Neural crest cell (in vitro differentiated cells): Measurements from ENCODE around the gene INO80E. TPM values are rescaled to one million over a fixed set of nuclear protein-coding genes. Genes with fewer than 3 reads are reported as not detected.

ENCODE experiments used
- DNase-seq: peaks from one replicate; pipeline ENCODE4 v3.0.0; 2021; ENCODE audit warnings: low read depth, mixed read lengths, low spot score
- H3K27ac Mint-ChIP-seq: one replicate; pipeline ENCODE4 v1.8.0; 2021; ENCODE audit warnings: mild to moderate bottlenecking, mixed read lengths; ENCODE audit not compliant: unreplicated experiment
- H3K27me3 Mint-ChIP-seq: 2 replicates; pipeline ENCODE4 v1.8.0; 2021; ENCODE audit warnings: low read depth, mild to moderate bottlenecking, mixed read lengths
- H3K36me3 Mint-ChIP-seq: 2 replicates; pipeline ENCODE4 v1.8.0; 2021; ENCODE audit warnings: low read depth, mild to moderate bottlenecking, mixed read lengths
- H3K4me1 Mint-ChIP-seq: 2 replicates; pipeline ENCODE4 v1.8.0; 2021; ENCODE audit warnings: mixed read lengths
- H3K4me3 Mint-ChIP-seq: one replicate; pipeline ENCODE4 v1.8.0; 2021; ENCODE audit warnings: mild to moderate bottlenecking, mixed read lengths
- H3K9me3 Mint-ChIP-seq: 2 replicates; pipeline ENCODE4 v1.8.0; 2021; ENCODE audit warnings: mixed read lengths
- total RNA-seq: library from RNA; stranded (reverse); gene quantifications from 2 replicates; pipeline ENCODE4 v1.2.1, GENCODE V29; 2021
- TF ChIP-seq, protein P1 (sequence below): fragments of 200-600 bp; sonication (generic); conservative IDR thresholded peaks from 2 replicates; pipeline ENCODE4 v1.5.0; 2021; ENCODE audit warnings: antibody characterized with exemption, mild to moderate bottlenecking

The INO80E gene
- total RNA-seq, 1 donor from 2014 or later, result 88.6 TPM

DNA sequence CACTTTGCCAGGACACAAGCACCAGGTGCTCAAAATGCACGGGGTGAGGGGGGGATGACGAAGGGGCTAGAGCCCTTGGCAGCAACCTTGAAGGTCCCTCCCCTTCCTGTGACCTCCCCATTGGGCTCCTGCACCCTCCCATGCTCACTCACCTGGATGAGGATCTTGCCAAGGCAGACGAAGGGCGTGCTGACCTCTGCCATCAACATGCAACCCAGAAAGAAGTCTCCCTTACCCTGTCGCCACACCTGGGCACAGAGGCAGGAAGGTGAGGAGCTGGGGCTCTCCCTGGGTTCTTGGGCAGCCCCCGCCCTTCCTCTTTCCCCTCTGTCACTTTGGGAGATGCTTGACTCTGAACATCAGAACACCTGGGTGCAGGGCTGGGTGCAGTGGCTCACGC lies 29.5 kb downstream of the INO80E start:
- TF ChIP-seq, protein P1, sequence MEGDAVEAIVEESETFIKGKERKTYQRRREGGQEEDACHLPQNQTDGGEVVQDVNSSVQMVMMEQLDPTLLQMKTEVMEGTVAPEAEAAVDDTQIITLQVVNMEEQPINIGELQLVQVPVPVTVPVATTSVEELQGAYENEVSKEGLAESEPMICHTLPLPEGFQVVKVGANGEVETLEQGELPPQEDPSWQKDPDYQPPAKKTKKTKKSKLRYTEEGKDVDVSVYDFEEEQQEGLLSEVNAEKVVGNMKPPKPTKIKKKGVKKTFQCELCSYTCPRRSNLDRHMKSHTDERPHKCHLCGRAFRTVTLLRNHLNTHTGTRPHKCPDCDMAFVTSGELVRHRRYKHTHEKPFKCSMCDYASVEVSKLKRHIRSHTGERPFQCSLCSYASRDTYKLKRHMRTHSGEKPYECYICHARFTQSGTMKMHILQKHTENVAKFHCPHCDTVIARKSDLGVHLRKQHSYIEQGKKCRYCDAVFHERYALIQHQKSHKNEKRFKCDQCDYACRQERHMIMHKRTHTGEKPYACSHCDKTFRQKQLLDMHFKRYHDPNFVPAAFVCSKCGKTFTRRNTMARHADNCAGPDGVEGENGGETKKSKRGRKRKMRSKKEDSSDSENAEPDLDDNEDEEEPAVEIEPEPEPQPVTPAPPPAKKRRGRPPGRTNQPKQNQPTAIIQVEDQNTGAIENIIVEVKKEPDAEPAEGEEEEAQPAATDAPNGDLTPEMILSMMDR, result no peak
- Mint-ChIP-seq H3K27ac (peak overlapping the region; percentile 50), H3K27me3 (peaks cover 31% of the 10 kb centered on the region), H3K9me3 (no peaks in the 10 kb centered on the region), H3K4me3 (no peak overlapping the region), H3K4me1 (peaks cover 15% of the 10 kb centered on the region), H3K36me3 (no peaks in the 10 kb centered on the region)
- no peak for DNase-seq

DNA sequence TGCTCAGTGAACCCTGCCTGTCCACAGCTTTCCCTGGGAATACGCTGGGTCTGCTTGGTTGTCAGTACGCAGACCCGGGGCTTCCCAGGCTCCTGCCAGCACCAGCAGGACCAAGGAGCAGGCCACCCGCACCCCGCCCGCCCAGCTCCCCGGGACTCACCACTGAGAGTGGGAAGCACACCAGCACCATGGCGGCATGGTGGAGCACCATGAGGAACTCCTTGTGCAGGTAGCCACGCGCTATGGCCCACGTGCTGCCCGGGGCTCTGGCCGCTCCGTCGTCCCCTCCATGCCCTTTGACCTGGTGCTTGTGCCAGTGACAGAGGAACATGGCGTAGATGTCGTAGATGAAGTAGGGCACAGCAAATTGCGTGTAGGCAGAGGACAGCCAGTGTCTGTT lies 30.4 kb downstream of the INO80E start:
- no peak for DNase-seq
- Mint-ChIP-seq H3K27me3 (peaks cover 33% of the 10 kb centered on the region), H3K9me3 (no peaks in the 10 kb centered on the region), H3K36me3 (no peaks in the 10 kb centered on the region), H3K4me1 (peaks cover 11% of the 10 kb centered on the region), H3K27ac (no peak overlapping the region), H3K4me3 (no peak overlapping the region)
- TF ChIP-seq, protein P1, result no peak

DNA sequence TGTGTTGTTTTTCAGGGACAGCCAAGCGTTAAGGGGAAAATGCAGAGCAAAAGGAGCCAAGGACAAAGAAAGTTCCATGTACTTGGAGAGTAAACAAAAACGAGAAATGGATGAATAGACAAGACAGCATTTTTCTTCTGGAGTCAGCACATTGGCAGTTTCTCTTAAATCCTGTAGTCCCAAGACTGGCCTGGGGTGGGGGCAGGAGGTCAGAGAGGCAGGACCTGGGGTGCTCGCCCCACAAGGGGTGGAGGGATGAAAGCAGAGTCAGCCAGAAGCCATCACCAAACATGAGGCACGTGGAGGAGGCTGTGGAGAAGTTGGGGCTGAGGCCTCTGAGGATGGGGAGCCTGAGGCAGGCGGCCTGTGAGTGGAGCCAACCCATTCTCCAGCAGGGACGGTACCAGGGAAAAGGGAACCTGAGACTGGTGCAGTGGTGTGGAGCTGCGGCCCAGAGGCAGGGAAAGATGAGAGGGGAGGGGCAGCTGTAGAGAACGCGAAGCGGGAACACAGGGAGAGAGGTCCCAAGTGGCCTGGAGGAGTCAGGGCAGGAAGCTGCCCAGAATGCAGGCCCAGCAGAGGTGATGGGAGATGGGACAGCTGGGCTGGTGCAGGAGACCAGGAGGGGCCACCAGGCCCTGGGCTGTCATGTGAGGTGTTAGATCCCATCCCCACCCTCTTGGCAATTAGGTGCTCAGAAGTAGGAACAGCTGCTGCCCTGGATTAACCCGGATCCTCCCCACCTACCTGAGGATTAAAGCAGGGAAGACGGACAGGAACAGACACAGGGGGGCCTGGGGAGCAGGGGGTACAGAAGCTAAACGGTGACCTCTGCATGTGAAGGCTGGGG lies 31.8 kb downstream of the INO80E start:
- Mint-ChIP-seq H3K4me1 (peaks cover 20% of the 10 kb centered on the region), H3K27ac (no peak overlapping the region), H3K4me3 (peak overlapping the region; percentile 47), H3K27me3 (peaks cover 40% of the 10 kb centered on the region), H3K9me3 (no peaks in the 10 kb centered on the region), H3K36me3 (no peaks in the 10 kb centered on the region)
- DNase-seq, result no peak
- TF ChIP-seq, protein P1, result no peak

DNA sequence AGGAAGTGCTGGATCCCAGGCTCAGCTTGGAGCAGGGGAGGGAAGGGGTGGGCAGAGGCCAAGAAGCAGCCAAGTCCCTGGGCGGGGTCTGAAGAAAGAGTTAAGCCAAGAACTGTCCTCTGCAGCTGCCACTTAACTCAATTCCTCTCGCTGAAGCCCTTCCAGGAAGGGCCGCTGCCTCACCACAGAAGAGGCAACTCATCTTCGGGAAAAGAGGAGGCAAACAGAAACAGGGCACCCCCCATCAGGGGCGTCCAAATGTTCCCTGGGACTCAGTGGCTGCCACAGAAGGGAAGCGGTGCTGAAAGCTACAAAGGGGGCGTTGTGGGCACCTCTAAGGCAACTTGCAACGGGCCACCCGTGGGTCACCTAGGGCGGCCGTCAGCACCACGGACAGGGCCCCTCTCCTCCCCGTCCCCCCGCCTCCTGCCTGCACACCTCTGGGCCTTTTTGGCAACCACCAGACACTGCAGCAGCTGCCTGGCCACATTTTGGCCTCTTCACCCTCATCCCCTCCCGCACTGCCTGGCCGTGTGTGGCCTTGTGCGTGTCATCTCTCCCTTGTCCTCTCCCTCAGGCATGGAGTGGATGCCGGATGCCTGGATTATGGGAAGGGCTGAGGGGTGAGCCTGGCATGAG lies 32.5 kb downstream of the INO80E start:
- no peak for DNase-seq
- Mint-ChIP-seq H3K9me3 (no peaks in the 10 kb centered on the region), H3K27ac (no peak overlapping the region), H3K36me3 (no peaks in the 10 kb centered on the region), H3K4me1 (peaks cover 20% of the 10 kb centered on the region), H3K4me3 (no peak overlapping the region), H3K27me3 (peaks cover 40% of the 10 kb centered on the region)
- TF ChIP-seq, protein P1, result no peak

DNA sequence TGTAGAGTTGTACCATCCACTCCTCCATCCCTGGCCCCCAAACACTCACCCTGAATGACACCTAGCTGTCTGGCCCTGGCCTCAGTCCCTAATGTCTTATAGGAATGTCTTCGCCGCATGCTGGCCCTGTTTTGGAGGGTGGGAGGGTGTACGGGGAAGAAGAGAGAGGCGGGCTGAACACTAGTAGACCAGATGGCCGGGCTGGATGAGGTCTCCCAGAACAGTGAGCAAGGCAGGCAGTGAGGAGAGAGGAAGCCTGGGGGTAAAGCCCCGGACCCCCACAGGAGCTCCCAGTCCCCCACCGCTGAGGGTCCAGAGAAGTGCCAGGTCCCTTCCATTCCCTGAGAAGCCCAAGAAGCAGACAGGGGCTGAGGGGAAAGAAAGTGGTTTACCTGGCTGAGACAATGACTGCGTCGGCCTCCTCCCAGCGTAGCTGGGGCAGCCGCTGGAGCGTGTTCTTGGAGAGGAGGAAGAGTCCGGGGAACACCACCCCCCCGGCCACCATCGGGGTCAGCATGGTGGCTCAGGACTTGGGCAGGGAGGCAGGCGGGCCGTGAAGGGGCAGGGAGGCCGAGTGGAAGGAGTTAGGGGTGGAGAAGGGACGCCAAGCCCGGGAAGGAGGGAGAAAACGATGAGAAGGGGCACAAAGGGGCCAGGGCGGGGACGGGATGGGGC lies 34.1 kb downstream of the INO80E start:
- TF ChIP-seq, protein P1, result no peak
- H3K27me3 Mint-ChIP-seq, result peaks cover 46% of the 10 kb centered on the region
- H3K4me1 Mint-ChIP-seq, result peaks cover 20% of the 10 kb centered on the region
- DNase-seq, result no peak
- H3K4me3 Mint-ChIP-seq, result peak overlapping the region; percentile 77
- no peaks in the 10 kb centered on the region for H3K36me3 Mint-ChIP-seq
- H3K27ac Mint-ChIP-seq, result no peak overlapping the region
- H3K9me3 Mint-ChIP-seq, result no peaks in the 10 kb centered on the region
